ELF-1 (cell line): ENCODE data around the gene FOLR1.

Source experiments
- DNase-seq: peaks from one replicate; pipeline ENCODE4 v3.0.0-alpha.2; 2016; ENCODE audit warnings: low read depth, low spot score

Gene FOLR1

GRCh38 chr11:72235351-72236057 is 43.6 kb downstream of the FOLR1 start:
- no peak for DNase-seq

- DNase-seq, result no peak
Observed at GRCh38 chr11:72236083-72236697, 44.2 kb downstream of the FOLR1 start.

GRCh38 chr11:72236774-72237111 is 44.8 kb downstream of the FOLR1 start:
- DNase-seq, result no peak

GRCh38 chr11:72237112-72237931 is 45.4 kb downstream of the FOLR1 start:
- no peak for DNase-seq

- peak; percentile 97 for DNase-seq
Observed at GRCh38 chr11:72238040-72238450, 46.1 kb downstream of the FOLR1 start.

GRCh38 chr11:72238492-72239312 is 46.8 kb downstream of the FOLR1 start:
- DNase-seq, result no peak

- DNase-seq, result peak; percentile 73
Observed at GRCh38 chr11:72239313-72239848, 47.4 kb downstream of the FOLR1 start.

GRCh38 chr11:72239849-72240460 is 48.0 kb downstream of the FOLR1 start:
- peak; percentile 48 for DNase-seq

GRCh38 chr11:72240461-72241290 is 48.7 kb downstream of the FOLR1 start:
- DNase-seq, result no peak

GRCh38 chr11:72241291-72241781 is 49.4 kb downstream of the FOLR1 start:
- DNase-seq, result no peak

- DNase-seq, result no peak
Observed at GRCh38 chr11:72242141-72242540, 50.2 kb downstream of the FOLR1 start.

- no peak for DNase-seq
Observed at GRCh38 chr11:72243173-72244059, 51.5 kb downstream of the FOLR1 start.

GRCh38 chr11:72244060-72244360 is 52.1 kb downstream of the FOLR1 start, which contains the start of gene PHOX2A:
PHOX2A (minus strand) TSS chr11:72244176; CDS start chr11:72244004, 172 bp downstream.
- no peak for DNase-seq

- DNase-seq, result no peak
Observed at GRCh38 chr11:72244361-72245262, 52.7 kb downstream of the FOLR1 start.

- DNase-seq, result no peak
Observed at GRCh38 chr11:72245263-72245816, 53.4 kb downstream of the FOLR1 start.
